SU-DHL-6 (cell line): Measurements from ENCODE around the gene SIRT6.
"Not testable (repeated sequence)": the region's sequence is repeated elsewhere in the genome, so short reads cannot be mapped to it uniquely, and the experiment has no call there.

Experiments used
- EZH2phosphoT487 ChIP-seq: fragments of 200-600 bp; sonication (generic), shearing (Covaris generic); conservative IDR thresholded peaks from 2 replicates; pipeline ENCODE4 v1.6.1; 2018; ENCODE audit warnings: mild to moderate bottlenecking, antibody characterized with exemption, low read length, moderate library complexity, mixed read lengths
- TF ChIP-seq, protein P1 (sequence below): fragments of 200-600 bp; sonication (generic); IDR thresholded peaks from one replicate; pipeline ENCODE4 v1.5.1; 2017; ENCODE audit warnings: antibody characterized with exemption, mild to moderate bottlenecking, low read length, moderate library complexity; ENCODE audit not compliant: insufficient read depth, poor library complexity, severe bottlenecking

DNA sequence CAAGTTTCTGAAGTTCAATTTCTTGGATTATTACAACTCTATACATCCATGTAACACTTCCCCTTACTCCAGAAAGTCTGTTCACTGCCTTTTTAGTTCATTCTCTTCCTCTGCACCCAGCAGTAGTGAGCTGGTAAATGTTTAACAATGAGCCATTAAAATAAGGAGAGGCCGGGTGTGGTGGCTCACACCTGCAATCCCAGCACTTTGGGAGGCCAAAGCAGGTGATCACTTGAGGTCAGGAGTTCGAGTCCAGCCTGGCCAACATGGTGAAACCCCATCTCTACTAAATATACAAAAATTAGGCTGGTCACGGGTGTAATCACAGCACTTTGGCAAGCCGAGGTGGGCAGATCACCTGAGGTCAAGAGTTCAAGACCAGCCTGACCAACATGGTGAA is 55.0 kb downstream of the SIRT6 start:
- TF ChIP-seq, protein P1, sequence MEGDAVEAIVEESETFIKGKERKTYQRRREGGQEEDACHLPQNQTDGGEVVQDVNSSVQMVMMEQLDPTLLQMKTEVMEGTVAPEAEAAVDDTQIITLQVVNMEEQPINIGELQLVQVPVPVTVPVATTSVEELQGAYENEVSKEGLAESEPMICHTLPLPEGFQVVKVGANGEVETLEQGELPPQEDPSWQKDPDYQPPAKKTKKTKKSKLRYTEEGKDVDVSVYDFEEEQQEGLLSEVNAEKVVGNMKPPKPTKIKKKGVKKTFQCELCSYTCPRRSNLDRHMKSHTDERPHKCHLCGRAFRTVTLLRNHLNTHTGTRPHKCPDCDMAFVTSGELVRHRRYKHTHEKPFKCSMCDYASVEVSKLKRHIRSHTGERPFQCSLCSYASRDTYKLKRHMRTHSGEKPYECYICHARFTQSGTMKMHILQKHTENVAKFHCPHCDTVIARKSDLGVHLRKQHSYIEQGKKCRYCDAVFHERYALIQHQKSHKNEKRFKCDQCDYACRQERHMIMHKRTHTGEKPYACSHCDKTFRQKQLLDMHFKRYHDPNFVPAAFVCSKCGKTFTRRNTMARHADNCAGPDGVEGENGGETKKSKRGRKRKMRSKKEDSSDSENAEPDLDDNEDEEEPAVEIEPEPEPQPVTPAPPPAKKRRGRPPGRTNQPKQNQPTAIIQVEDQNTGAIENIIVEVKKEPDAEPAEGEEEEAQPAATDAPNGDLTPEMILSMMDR: not testable (repeated sequence)
- not testable (repeated sequence) for TF ChIP-seq EZH2phosphoT487
